ENCODE measurements around the gene ACADS. TPM values are rescaled to one million over a fixed set of nuclear protein-coding genes. Genes with fewer than 3 reads are reported as not detected.
"Not testable (repeated sequence)": the region's sequence is repeated elsewhere in the genome, so short reads cannot be mapped to it uniquely, and the experiment has no call there.

ACADS gene
- total RNA-seq, 3 donors from 2014 or later: 84.8 to 175 (median 129) TPM

DNA sequence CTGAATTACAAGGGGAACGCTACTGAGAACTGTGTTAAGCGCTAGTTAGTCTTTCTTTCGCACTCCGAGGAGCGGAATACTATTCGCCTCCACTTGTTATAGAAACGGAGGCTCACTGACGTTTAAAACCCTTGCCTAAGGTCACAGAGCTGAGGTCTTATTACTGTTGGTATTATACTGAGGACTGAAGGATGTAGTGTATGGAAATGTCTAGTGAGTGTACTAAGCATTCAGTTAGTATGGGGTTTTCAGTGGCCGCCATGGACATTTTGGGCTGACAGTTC is 826 bp downstream of the ACADS start:
- H3K4me1 ChIP-seq (ENCODE audit: low read depth): peaks cover 16% of the 10 kb centered on the region
- intact Hi-C loops (cut with DNase I, micrococcal nuclease): no loop called here
- TF ChIP-seq, protein P1, sequence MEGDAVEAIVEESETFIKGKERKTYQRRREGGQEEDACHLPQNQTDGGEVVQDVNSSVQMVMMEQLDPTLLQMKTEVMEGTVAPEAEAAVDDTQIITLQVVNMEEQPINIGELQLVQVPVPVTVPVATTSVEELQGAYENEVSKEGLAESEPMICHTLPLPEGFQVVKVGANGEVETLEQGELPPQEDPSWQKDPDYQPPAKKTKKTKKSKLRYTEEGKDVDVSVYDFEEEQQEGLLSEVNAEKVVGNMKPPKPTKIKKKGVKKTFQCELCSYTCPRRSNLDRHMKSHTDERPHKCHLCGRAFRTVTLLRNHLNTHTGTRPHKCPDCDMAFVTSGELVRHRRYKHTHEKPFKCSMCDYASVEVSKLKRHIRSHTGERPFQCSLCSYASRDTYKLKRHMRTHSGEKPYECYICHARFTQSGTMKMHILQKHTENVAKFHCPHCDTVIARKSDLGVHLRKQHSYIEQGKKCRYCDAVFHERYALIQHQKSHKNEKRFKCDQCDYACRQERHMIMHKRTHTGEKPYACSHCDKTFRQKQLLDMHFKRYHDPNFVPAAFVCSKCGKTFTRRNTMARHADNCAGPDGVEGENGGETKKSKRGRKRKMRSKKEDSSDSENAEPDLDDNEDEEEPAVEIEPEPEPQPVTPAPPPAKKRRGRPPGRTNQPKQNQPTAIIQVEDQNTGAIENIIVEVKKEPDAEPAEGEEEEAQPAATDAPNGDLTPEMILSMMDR (IDR thresholded peaks at IDR 0.05): no peak
- DNase-seq (no peak), ATAC-seq (no peak)
- H3K9me3 ChIP-seq: no peaks in the 10 kb centered on the region
- no peaks in the 10 kb centered on the region for H3K36me3 ChIP-seq (ENCODE audit: low read depth)
- H3K4me3 ChIP-seq: peak overlapping the region; percentile 38

DNA sequence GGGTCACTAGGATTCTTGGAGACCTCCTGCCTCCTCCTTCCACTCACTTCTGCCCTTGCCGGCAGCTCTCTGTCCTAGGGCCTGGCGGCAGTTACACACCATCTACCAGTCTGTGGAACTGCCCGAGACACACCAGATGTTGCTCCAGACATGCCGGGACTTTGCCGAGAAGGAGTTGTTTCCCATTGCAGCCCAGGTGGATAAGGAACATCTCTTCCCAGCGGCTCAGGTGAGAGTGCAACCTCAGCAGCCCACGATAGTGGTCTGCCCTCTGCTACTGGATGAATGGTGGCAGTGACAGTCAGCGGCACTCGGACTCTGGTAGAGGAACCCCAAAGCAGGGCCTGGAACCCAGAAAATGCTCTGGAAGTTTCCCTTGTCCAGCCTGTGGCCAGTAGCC is 1.3 kb downstream of the ACADS start:
- no peaks in the 10 kb centered on the region for H3K36me3 ChIP-seq (ENCODE audit: low read depth)
- H3K4me3 ChIP-seq: no peak overlapping the region
- peak; percentile 6 for ATAC-seq
- intact Hi-C loops (cut with DNase I, micrococcal nuclease): no loop called here
- no peak for DNase-seq
- H3K9me3 ChIP-seq: no peaks in the 10 kb centered on the region
- TF ChIP-seq, protein P1 (IDR thresholded peaks at IDR 0.05): no peak
- H3K4me1 ChIP-seq (ENCODE audit: low read depth): peaks cover 16% of the 10 kb centered on the region

DNA sequence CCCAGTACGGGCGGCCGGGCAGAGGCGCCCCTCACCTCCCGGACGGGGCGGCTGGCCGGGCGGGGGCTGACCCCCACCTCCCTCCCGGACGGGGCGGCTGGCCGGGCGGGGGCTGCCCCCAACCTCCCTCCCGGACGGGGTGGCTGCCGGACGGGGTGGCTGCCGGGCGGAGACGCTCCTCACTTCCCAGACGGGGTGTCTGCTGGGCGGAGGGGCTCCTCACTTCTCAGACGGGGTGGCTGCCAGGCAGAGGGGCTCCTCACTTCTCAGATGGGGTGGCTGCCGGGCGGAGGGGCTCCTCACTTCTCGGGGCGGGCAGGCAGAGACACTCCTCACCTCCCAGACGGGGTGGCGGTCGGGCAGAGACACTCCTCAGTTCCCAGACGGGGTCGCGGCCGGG is 6.6 kb downstream of the ACADS start:
- intact Hi-C loops (cut with DNase I, micrococcal nuclease); DNase-seq: not testable (repeated sequence)

DNA sequence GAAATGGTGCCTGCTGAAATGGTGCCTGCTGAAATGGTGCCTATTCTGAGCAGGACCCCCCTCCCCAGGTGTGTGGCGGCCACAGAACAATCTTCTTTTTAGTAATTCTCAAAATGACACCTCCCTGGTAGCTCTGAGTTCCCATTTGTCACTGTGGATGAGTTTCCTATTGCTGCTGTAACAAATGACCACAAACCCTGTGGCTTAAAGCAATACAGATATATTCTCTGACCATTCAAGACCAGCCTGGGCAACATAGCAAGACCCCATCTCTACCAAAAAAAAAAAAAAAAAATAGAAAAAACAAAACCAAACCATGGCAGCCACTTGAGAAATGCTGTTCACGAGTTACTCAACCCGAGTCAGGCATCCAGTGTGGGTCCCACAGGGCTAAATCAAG is 7.9 kb downstream of the ACADS start:
- H3K4me1 ChIP-seq (ENCODE audit: low read depth): peaks cover 3% of the 10 kb centered on the region
- no peak for ATAC-seq
- H3K9me3 ChIP-seq: no peaks in the 10 kb centered on the region
- TF ChIP-seq, protein P1 (IDR thresholded peaks at IDR 0.05): no peak
- intact Hi-C loops (cut with DNase I, micrococcal nuclease): no loop called here
- no peak overlapping the region for H3K4me3 ChIP-seq
- no peaks in the 10 kb centered on the region for H3K36me3 ChIP-seq (ENCODE audit: low read depth)
- DNase-seq: no peak

More for the DNA sequence above, 6.6 kb downstream of the ACADS start:
- not testable (repeated sequence) for H3K36me3 ChIP-seq (ENCODE audit: low read depth); ATAC-seq; H3K4me1 ChIP-seq (ENCODE audit: low read depth); H3K4me3 ChIP-seq; H3K9me3 ChIP-seq

DNA sequence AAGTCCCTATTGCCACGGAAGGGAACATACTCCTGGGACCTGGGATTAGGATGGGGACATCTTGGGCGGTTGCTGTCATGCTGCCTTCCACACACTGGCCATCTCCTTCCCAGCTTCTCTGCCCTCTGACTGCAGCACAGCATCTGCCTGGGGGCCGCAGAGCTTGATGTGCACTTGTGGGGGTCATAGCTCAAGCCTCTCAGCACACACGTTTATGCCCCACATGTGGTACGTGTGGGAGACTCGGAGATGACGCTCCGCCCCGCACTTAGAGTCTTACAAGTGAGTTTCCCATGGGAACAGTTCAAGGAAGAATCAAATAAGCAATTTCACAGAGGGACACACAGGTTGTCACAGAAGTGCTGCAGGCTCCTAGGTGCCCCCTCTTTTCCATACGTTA is 8.6 kb downstream of the ACADS start:
- ATAC-seq: no peak
- intact Hi-C loops (cut with DNase I, micrococcal nuclease): no loop called here
- no peaks in the 10 kb centered on the region for H3K36me3 ChIP-seq (ENCODE audit: low read depth)
- no peak for DNase-seq
- H3K4me3 ChIP-seq: no peak overlapping the region
- no peaks in the 10 kb centered on the region for H3K9me3 ChIP-seq
- H3K4me1 ChIP-seq (ENCODE audit: low read depth): no peaks in the 10 kb centered on the region
- TF ChIP-seq, protein P1 (IDR thresholded peaks at IDR 0.05): no peak

DNA sequence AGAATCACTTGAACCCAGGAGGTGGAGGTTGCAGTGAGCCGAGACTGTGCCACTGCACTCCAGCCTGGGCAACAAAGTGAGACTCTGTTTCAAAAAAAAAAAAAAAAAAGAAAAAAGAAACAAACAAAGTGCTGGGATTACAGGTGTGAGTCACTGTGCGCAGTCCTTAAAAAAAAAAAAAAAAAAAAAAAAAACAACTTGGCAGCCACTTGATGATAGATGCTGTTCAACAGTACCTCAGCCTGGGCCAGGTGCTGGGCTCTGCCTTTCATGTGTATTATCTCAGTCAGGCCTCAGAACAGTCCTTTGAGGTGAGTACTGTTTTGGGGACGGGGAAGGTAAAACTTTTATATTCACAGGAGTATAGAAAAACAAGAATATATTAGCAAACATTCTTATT is 9.6 kb downstream of the ACADS start:
- no peak for DNase-seq
- H3K4me3 ChIP-seq: no peak overlapping the region
- H3K9me3 ChIP-seq: no peaks in the 10 kb centered on the region
- no peaks in the 10 kb centered on the region for H3K36me3 ChIP-seq (ENCODE audit: low read depth)
- intact Hi-C loops (cut with DNase I, micrococcal nuclease): no loop called here
- TF ChIP-seq, protein P1 (IDR thresholded peaks at IDR 0.05): no peak
- no peaks in the 10 kb centered on the region for H3K4me1 ChIP-seq (ENCODE audit: low read depth)
- no peak for ATAC-seq
